Mesenchymal stem cell (in vitro differentiated cells and primary cell): ENCODE measurements around the gene VEPH1.
A peak's percentile ranks its signal among the peaks of the same experiment; 100 is the strongest.

Experiments
- DNase-seq: peaks from one replicate; pipeline ENCODE4 v3.0.0-alpha.2; 2013
- H2AFZ ChIP-seq: one replicate; pipeline ENCODE4 v1.6.1; 2013; ENCODE audit warnings: low read depth, mild to moderate bottlenecking, control low read depth, inconsistent platforms, low read length, moderate library complexity
- H2AK5ac ChIP-seq: 2 replicates; pipeline ENCODE4 v1.6.1; 2013; ENCODE audit warnings: low read length, moderate library complexity, mild to moderate bottlenecking, inconsistent platforms; ENCODE audit not compliant: severe bottlenecking
- H2BK120ac ChIP-seq: one replicate; pipeline ENCODE4 v1.6.1; 2013; ENCODE audit warnings: low read depth, mild to moderate bottlenecking, inconsistent platforms, low read length, moderate library complexity
- H2BK12ac ChIP-seq, 2 experiments: one replicate each; pipeline ENCODE4 v1.6.1; 2013; ENCODE audit warnings: inconsistent platforms in 2 of 2, low read length in 2 of 2, mild to moderate bottlenecking in 2 of 2, moderate library complexity in 2 of 2, control low read depth in 1 of 2
- H2BK15ac ChIP-seq: one replicate; pipeline ENCODE4 v1.6.1; 2013; ENCODE audit warnings: mild to moderate bottlenecking, low read depth, inconsistent platforms; ENCODE audit not compliant: poor library complexity, severe bottlenecking
- H2BK5ac ChIP-seq: 2 replicates; pipeline ENCODE4 v1.6.1; 2013; ENCODE audit warnings: low read depth, mild to moderate bottlenecking, low read length, control low read depth, inconsistent platforms; ENCODE audit not compliant: poor library complexity, severe bottlenecking
- H3K14ac ChIP-seq, 2 experiments: one replicate each; pipeline ENCODE4 v1.6.1; 2013; ENCODE audit warnings: inconsistent platforms in 2 of 2, low read length in 2 of 2, control low read depth in 1 of 2, mild to moderate bottlenecking in 1 of 2, moderate library complexity in 1 of 2
- H3K18ac ChIP-seq, 2 experiments: one replicate each; pipeline ENCODE4 v1.6.1; 2013; ENCODE audit warnings: inconsistent platforms in 2 of 2, low read length in 2 of 2, control low read depth in 1 of 2, low read depth in 1 of 2, mild to moderate bottlenecking in 1 of 2
- H3K23ac ChIP-seq, 2 experiments: one replicate each; pipeline ENCODE4 v1.6.1; 2013; ENCODE audit warnings: inconsistent platforms in 2 of 2, low read length in 2 of 2, mild to moderate bottlenecking in 2 of 2, moderate library complexity in 2 of 2, control low read depth in 1 of 2
- H3K27ac ChIP-seq: 2 replicates; pipeline ENCODE4 v1.5.1; 2013; ENCODE audit warnings: mild to moderate bottlenecking, moderate library complexity, low read length, control low read depth, inconsistent platforms; ENCODE audit not compliant: poor library complexity, severe bottlenecking
- H3K27me3 ChIP-seq, 2 experiments: 2 replicates each; pipeline versions ENCODE4 v1.6.1 to v1.7.0; 2013; ENCODE audit warnings: low read length in 2 of 2, mild to moderate bottlenecking in 2 of 2, moderate library complexity in 2 of 2, control low read depth in 1 of 2, inconsistent platforms in 1 of 2; ENCODE audit not compliant: control insufficient read depth in 1 of 2, insufficient read depth in 1 of 2
- H3K36me3 ChIP-seq, 2 experiments: 2 replicates each; pipeline versions ENCODE4 v1.6.1 to v1.7.0; 2013; ENCODE audit warnings: low read length in 2 of 2, control low read depth in 1 of 2, inconsistent platforms in 1 of 2, low read depth in 1 of 2, mild to moderate bottlenecking in 1 of 2; ENCODE audit not compliant: insufficient read depth in 2 of 2, control insufficient read depth in 1 of 2
- H3K4ac ChIP-seq, 2 experiments: one replicate each; pipeline ENCODE4 v1.6.1; 2013; ENCODE audit warnings: inconsistent platforms in 2 of 2, low read length in 2 of 2, mild to moderate bottlenecking in 2 of 2, moderate library complexity in 2 of 2, control low read depth in 1 of 2, low read depth in 1 of 2
- H3K4me1 ChIP-seq: 2 replicates; pipeline ENCODE4 v1.6.1; 2013; ENCODE audit warnings: low read depth, low read length, control low read depth; ENCODE audit not compliant: control insufficient read depth, insufficient read depth
- H3K4me2 ChIP-seq: 2 replicates; pipeline ENCODE4 v1.6.1; 2013; ENCODE audit warnings: low read length, mild to moderate bottlenecking, inconsistent platforms; ENCODE audit not compliant: poor library complexity, severe bottlenecking
- H3K4me3 ChIP-seq, 2 experiments: 2 replicates each; pipeline versions ENCODE4 v1.5.1 to v1.7.0; 2013; ENCODE audit warnings: low read length in 2 of 2, mild to moderate bottlenecking in 2 of 2, control low read depth in 1 of 2, low read depth in 1 of 2; ENCODE audit not compliant: insufficient read depth in 1 of 2
- H3K79me1 ChIP-seq: replicated peaks from 2 replicates; pipeline ENCODE4 v1.6.1; 2013; ENCODE audit warnings: mild to moderate bottlenecking, control low read depth, low read length, inconsistent platforms; ENCODE audit not compliant: poor library complexity, severe bottlenecking
- H3K9ac ChIP-seq: 2 replicates; pipeline ENCODE4 v1.7.0; 2013; ENCODE audit warnings: mild to moderate bottlenecking, low read length, moderate library complexity
- H3K9me3 ChIP-seq: 2 replicates; pipeline ENCODE4 v1.7.0; 2013; ENCODE audit warnings: mild to moderate bottlenecking, low read length; ENCODE audit not compliant: control insufficient read depth
- H4K8ac ChIP-seq: one replicate; pipeline ENCODE4 v1.6.1; 2013; ENCODE audit warnings: inconsistent platforms, mild to moderate bottlenecking, low read length, moderate library complexity
- H4K91ac ChIP-seq: one replicate; pipeline ENCODE4 v1.6.1; 2013; ENCODE audit warnings: mild to moderate bottlenecking, low read length, inconsistent platforms
- WGBS: methylation state at CpG from one replicate; pipeline ENCODE4 v1.1.7; 2013; ENCODE audit warnings: mixed read lengths; 5-methylcytosine and 5-hydroxymethylcytosine counted together

VEPH1 gene

DNA sequence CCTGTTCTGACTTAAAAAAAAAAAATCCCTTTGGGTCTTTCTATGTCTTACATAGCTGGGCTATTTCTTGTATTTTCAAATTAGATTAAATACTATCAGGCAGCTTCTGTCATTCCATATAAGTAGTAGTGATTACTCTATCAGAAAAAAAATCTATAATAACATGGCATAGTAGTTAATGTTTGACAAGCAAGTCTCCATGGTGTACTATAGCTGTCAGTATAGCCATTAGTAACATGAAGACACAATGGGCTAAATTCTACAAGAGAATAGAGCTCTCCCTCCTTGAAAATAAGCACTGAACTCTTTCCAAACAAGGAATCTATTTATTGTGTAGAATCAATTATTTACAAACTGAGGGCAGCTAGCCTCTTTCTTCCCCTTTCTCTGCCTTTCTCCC is 19.4 kb upstream of the VEPH1 start:
- H4K91ac ChIP-seq, result no peak overlapping the region
- no peak overlapping the region for H3K4me2 ChIP-seq
- H3K23ac ChIP-seq, result no peak overlapping the region
- H3K79me1 ChIP-seq, result no peaks in the 10 kb centered on the region
- no peak overlapping the region for H3K4me3 ChIP-seq
- H3K27me3 ChIP-seq, result no peaks in the 10 kb centered on the region
- H3K4me1 ChIP-seq, result peaks cover 5% of the 10 kb centered on the region
- no peak overlapping the region for H3K27ac ChIP-seq
- H3K36me3 ChIP-seq, result no peaks in the 10 kb centered on the region
- H2BK120ac ChIP-seq, result no peak overlapping the region
- no peak overlapping the region for H3K4ac ChIP-seq
- no peak for DNase-seq
- no peak overlapping the region for H2BK5ac ChIP-seq
- H3K9ac ChIP-seq, result no peak overlapping the region
- H3K9me3 ChIP-seq, result peaks cover 7% of the 10 kb centered on the region
- H2BK15ac ChIP-seq, result no peak overlapping the region
- H2BK12ac ChIP-seq, result no peak overlapping the region
- H2AK5ac ChIP-seq, result no peak overlapping the region
- no peak overlapping the region for H3K14ac ChIP-seq
- no peak overlapping the region for H2AFZ ChIP-seq
- no peak overlapping the region for H3K18ac ChIP-seq
- no peak overlapping the region for H4K8ac ChIP-seq

DNA sequence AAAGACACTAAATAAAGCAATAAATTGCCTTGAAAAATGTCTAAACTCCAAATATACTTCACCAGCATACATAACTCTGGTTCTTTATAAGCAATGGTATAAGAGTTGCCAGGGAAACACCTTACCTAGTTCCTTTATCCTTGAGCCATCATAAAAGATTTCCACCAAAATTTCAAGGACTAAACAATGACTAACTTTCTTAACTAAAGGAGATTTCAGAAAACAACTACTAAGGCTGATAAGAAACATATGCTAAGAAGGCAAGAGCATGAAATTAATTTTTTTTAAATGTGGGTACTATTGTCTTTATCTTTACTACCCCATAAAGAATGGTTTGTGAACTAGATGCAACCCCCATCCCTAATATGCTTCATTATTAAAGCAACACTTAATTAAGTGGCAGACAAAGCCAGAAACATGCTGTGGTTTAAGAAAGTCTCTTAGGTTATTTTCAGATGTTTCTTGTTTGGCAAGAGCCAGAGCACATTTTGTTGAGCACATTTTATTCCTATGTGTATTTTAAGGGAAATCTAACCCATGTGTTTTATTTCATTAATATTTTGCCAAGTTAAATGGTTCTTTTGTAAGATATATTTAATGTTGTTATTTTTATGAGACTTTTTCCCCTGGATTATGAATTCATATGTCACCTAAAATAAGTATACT is 17.4 kb upstream of the VEPH1 start:
- Histone ChIP-seq H3K79me1 (no peaks in the 10 kb centered on the region), H3K4me2 (no peak overlapping the region), H2BK5ac (no peak overlapping the region), H3K4me3 (no peak overlapping the region), H2BK15ac (no peak overlapping the region), H2BK120ac (no peak overlapping the region), H3K9ac (peak overlapping the region; percentile 56), H2AK5ac (no peak overlapping the region), H3K4ac (no peak overlapping the region), H3K27me3 (no peaks in the 10 kb centered on the region), H3K9me3 (peaks cover 7% of the 10 kb centered on the region), H4K8ac (no peak overlapping the region), H2AFZ (no peak overlapping the region), H3K23ac (no peak overlapping the region), H3K36me3 (no peaks in the 10 kb centered on the region), H4K91ac (no peak overlapping the region), H3K27ac (no peak overlapping the region), H3K4me1 (no peaks in the 10 kb centered on the region), H3K14ac (no peak overlapping the region), H3K18ac (no peak overlapping the region), H2BK12ac (no peak overlapping the region)
- DNase-seq, result no peak

DNA sequence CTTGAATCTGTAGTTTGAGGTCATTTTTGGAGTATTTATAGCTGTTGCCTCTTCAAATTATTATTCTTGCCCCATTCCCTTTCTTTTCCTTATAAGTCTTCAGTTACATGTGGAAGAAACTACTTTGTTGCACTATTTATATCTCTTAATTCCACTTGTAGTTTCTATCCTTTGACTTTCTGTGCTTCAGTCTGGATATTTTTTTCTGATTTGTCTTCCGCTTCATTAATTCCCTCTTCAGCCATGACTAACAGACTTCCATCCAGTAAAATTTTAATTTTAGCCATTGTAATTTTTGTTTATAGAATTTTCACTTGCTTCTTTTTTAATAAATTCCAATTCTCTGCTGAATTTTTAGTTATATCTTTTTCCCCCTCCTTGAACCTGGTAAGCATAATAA is 15.7 kb upstream of the VEPH1 start:
- Histone ChIP-seq H2AFZ (no peak overlapping the region), H3K27me3 (no peaks in the 10 kb centered on the region), H3K36me3 (no peaks in the 10 kb centered on the region), H3K79me1 (no peaks in the 10 kb centered on the region), H3K4ac (no peak overlapping the region), H2BK12ac (no peak overlapping the region), H2BK5ac (no peak overlapping the region), H2AK5ac (no peak overlapping the region), H3K23ac (no peak overlapping the region), H2BK15ac (no peak overlapping the region), H3K9me3 (peaks cover 7% of the 10 kb centered on the region), H3K4me1 (no peaks in the 10 kb centered on the region), H3K18ac (no peak overlapping the region), H4K8ac (no peak overlapping the region), H3K9ac (no peak overlapping the region), H3K27ac (no peak overlapping the region), H3K14ac (no peak overlapping the region), H4K91ac (no peak overlapping the region), H2BK120ac (no peak overlapping the region), H3K4me2 (no peak overlapping the region), H3K4me3 (no peak overlapping the region)
- DNase-seq, result no peak
- WGBS, result no CpG with 5 or more reads among the region's 1 CpG

DNA sequence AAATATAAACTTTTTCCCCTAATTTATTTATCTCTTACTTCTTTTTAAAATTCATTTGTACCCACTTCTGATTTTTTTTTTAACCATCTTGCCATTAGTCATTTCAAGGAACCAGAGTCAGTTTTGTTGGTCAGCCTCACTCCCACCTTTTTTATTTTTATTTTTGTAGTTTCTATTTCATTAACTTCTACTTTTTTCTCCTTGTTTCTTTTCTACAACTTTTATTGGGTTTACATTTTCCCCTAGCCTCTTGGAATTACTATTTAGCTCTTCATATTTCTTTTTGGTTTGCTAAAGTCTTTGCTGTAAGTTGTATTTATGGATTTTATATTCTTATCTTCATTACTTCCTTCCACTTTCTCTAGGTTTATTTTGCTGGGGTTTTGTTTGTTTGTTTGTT is 13.7 kb upstream of the VEPH1 start:
- DNase-seq, result no peak
- H3K4me2 ChIP-seq, result no peak overlapping the region

More for the DNA sequence above, 13.7 kb upstream of the VEPH1 start:
- no peak overlapping the region for H3K18ac ChIP-seq
- H2AFZ ChIP-seq, result no peak overlapping the region
- no peak overlapping the region for H3K27ac ChIP-seq
- H3K9ac ChIP-seq, result no peak overlapping the region
- H3K36me3 ChIP-seq, result no peaks in the 10 kb centered on the region
- no peak overlapping the region for H4K8ac ChIP-seq
- no peak overlapping the region for H3K4me3 ChIP-seq
- H3K4ac ChIP-seq, result no peak overlapping the region
- no peak overlapping the region for H3K14ac ChIP-seq
- no peak overlapping the region for H2BK15ac ChIP-seq
- H3K23ac ChIP-seq, result no peak overlapping the region
- no peak overlapping the region for H2BK12ac ChIP-seq
- no peaks in the 10 kb centered on the region for H3K27me3 ChIP-seq
- no peaks in the 10 kb centered on the region for H3K79me1 ChIP-seq
- H3K9me3 ChIP-seq, result peaks cover 7% of the 10 kb centered on the region
- no peak overlapping the region for H2BK120ac ChIP-seq
- no peak overlapping the region for H2AK5ac ChIP-seq
- H4K91ac ChIP-seq, result no peak overlapping the region
- no peaks in the 10 kb centered on the region for H3K4me1 ChIP-seq
- no peak overlapping the region for H2BK5ac ChIP-seq
